Astrocyte (in vitro differentiated cells and primary cell): ENCODE results near the gene UBE2C. TPM values are rescaled to one million over a fixed set of nuclear protein-coding genes. Genes with fewer than 3 reads are reported as not detected.

ENCODE experiments used
- DNase-seq: peaks from one replicate; pipeline ENCODE4 v3.0.0-alpha.2; 2010; ENCODE audit warnings: low read depth
- FAIRE-seq: peaks from 2 replicates; lab custom pipeline; 2011; peaks lifted over from hg19 to GRCh38; lab: Jason Lieb, UNC
- H2AFZ ChIP-seq: 2 replicates; pipeline ENCODE4 v1.6.0; 2012; ENCODE audit warnings: low read depth, low read length, inconsistent platforms
- H3K27ac ChIP-seq: 2 replicates; pipeline ENCODE4 v1.5.1; 2011; ENCODE audit warnings: low read depth, low read length, inconsistent platforms
- H3K27me3 ChIP-seq: 2 replicates; pipeline ENCODE4 v1.6.0; 2011; ENCODE audit warnings: low read length, inconsistent platforms; ENCODE audit not compliant: insufficient read depth
- H3K36me3 ChIP-seq: 2 replicates; pipeline ENCODE4 v1.5.1; 2011; ENCODE audit warnings: low read length, inconsistent platforms; ENCODE audit not compliant: insufficient read depth
- H3K4me1 ChIP-seq: 2 replicates; pipeline ENCODE4 v1.5.1; 2011; ENCODE audit warnings: low read length, inconsistent platforms; ENCODE audit not compliant: insufficient read depth
- H3K4me2 ChIP-seq: 2 replicates; pipeline ENCODE4 v1.6.0; 2012; ENCODE audit warnings: low read length, inconsistent platforms
- H3K4me3 ChIP-seq: 2 replicates; pipeline ENCODE4 v1.5.1; 2011; ENCODE audit warnings: low read depth, mild to moderate bottlenecking, low read length, inconsistent platforms; ENCODE audit not compliant: insufficient read depth
- H3K79me2 ChIP-seq: 2 replicates; pipeline ENCODE4 v1.6.0; 2012; ENCODE audit warnings: mild to moderate bottlenecking, low read length, inconsistent platforms; ENCODE audit not compliant: insufficient read depth
- H3K9ac ChIP-seq: 2 replicates; pipeline ENCODE4 v1.6.0; 2012; ENCODE audit warnings: mild to moderate bottlenecking, low read length, inconsistent platforms
- H3K9me3 ChIP-seq: 2 replicates; pipeline ENCODE4 v1.5.1; 2012; ENCODE audit warnings: low read depth, mild to moderate bottlenecking, low read length, inconsistent platforms; ENCODE audit not compliant: insufficient read depth
- H4K20me1 ChIP-seq: 2 replicates; pipeline ENCODE4 v1.6.0; 2012; ENCODE audit warnings: low read length, inconsistent platforms; ENCODE audit not compliant: insufficient read depth
- H3K27ac Mint-ChIP-seq: one replicate; pipeline ENCODE4 v1.8.0; 2021; ENCODE audit warnings: mild to moderate bottlenecking, mixed read lengths; ENCODE audit not compliant: unreplicated experiment
- H3K27me3 Mint-ChIP-seq: one replicate; pipeline ENCODE4 v1.8.0; 2021; ENCODE audit warnings: low read depth, mixed read lengths; ENCODE audit not compliant: unreplicated experiment
- H3K36me3 Mint-ChIP-seq: one replicate; pipeline ENCODE4 v1.8.0; 2021; ENCODE audit warnings: low read depth, mixed read lengths; ENCODE audit not compliant: unreplicated experiment
- H3K4me1 Mint-ChIP-seq: one replicate; pipeline ENCODE4 v1.8.0; 2021; ENCODE audit warnings: low read depth, mixed read lengths; ENCODE audit not compliant: unreplicated experiment
- H3K4me3 Mint-ChIP-seq: one replicate; pipeline ENCODE4 v1.8.0; 2021; ENCODE audit warnings: mild to moderate bottlenecking, moderate library complexity, mixed read lengths; ENCODE audit not compliant: unreplicated experiment
- H3K9me3 Mint-ChIP-seq: one replicate; pipeline ENCODE4 v1.8.0; 2021; ENCODE audit warnings: mild to moderate bottlenecking, mixed read lengths; ENCODE audit not compliant: unreplicated experiment
- EZH2 ChIP-seq: IDR thresholded peaks from 2 replicates; pipeline ENCODE4 v1.6.1; 2012; ENCODE audit warnings: mild to moderate bottlenecking, low read length, inconsistent platforms; ENCODE audit not compliant: insufficient read depth
- total RNA-seq: library from RNA; stranded (reverse); gene quantifications from 2 replicates; pipeline ENCODE4 v1.2.1, GENCODE V29; 2021
- TF ChIP-seq, protein P1 (sequence below): IDR thresholded peaks from 2 replicates; pipeline ENCODE4 v1.5.1; 2011; ENCODE audit warnings: low read depth, mild to moderate bottlenecking, inconsistent platforms, low read length, moderate library complexity; ENCODE audit not compliant: insufficient read depth

Gene UBE2C
- total RNA-seq, 1 donor from 2014 or later, result 12.3 TPM

DNA sequence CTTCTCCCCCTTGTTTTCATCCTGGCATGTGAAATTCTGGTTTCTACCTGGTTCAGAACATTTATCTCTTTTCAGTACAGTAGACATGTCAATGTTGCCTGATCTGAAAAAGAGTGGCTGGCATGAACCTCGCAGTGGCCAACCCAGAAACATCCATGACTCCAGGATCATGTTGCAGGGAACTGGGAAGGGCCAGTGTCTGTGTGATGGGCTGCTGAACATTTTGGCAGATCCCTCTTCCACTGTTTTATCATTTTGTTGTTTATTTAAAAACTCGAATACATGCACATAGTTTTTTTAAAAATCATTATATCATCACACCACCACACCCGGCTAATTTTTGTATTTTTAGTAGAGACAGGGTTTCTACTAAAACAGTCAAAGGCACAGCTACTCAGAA, 39.8 kb upstream of the UBE2C start:
- no peak overlapping the region for H3K4me2 ChIP-seq
- no peak overlapping the region for H3K4me3 ChIP-seq
- TF ChIP-seq, protein P1, sequence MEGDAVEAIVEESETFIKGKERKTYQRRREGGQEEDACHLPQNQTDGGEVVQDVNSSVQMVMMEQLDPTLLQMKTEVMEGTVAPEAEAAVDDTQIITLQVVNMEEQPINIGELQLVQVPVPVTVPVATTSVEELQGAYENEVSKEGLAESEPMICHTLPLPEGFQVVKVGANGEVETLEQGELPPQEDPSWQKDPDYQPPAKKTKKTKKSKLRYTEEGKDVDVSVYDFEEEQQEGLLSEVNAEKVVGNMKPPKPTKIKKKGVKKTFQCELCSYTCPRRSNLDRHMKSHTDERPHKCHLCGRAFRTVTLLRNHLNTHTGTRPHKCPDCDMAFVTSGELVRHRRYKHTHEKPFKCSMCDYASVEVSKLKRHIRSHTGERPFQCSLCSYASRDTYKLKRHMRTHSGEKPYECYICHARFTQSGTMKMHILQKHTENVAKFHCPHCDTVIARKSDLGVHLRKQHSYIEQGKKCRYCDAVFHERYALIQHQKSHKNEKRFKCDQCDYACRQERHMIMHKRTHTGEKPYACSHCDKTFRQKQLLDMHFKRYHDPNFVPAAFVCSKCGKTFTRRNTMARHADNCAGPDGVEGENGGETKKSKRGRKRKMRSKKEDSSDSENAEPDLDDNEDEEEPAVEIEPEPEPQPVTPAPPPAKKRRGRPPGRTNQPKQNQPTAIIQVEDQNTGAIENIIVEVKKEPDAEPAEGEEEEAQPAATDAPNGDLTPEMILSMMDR, result no peak
- TF ChIP-seq EZH2, result no peak
- H3K9ac ChIP-seq, result no peak overlapping the region
- H3K4me1 ChIP-seq, result peaks cover 5% of the 10 kb centered on the region
- FAIRE-seq, result no peak
- no peaks in the 10 kb centered on the region for H3K9me3 Mint-ChIP-seq
- H3K27me3 ChIP-seq, result no peaks in the 10 kb centered on the region
- no peaks in the 10 kb centered on the region for H3K79me2 ChIP-seq
- H3K27ac ChIP-seq, result no peak overlapping the region
- H3K9me3 ChIP-seq, result no peaks in the 10 kb centered on the region
- no peak overlapping the region for H2AFZ ChIP-seq
- no peak overlapping the region for H3K27ac Mint-ChIP-seq
- H3K36me3 Mint-ChIP-seq, result no peaks in the 10 kb centered on the region
- H3K36me3 ChIP-seq, result no peaks in the 10 kb centered on the region
- H3K4me1 Mint-ChIP-seq, result peaks cover 12% of the 10 kb centered on the region
- DNase-seq, result no peak
- H4K20me1 ChIP-seq, result no peaks in the 10 kb centered on the region
- peaks cover 2% of the 10 kb centered on the region for H3K27me3 Mint-ChIP-seq
- no peak overlapping the region for H3K4me3 Mint-ChIP-seq

DNA sequence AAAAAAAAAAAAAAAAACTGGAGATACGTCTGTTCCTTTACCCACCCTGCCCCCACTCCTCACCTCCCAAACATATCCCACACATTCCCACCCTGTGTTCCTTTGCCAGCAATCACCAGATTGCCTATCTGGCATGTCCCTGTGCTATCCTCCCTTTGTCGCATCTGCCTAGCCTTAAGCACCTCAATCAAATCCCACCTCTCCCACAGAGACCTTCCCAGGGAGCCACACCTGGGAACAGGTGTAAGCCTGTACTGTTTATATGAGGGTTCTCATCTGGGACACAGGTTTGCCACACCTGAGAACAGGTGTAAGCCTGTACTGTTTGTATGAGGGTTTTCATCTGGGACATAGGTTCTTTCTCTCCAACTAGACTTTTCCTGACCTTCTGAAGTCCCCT, 37.5 kb upstream of the UBE2C start:
- no peaks in the 10 kb centered on the region for H3K9me3 Mint-ChIP-seq
- H3K9ac ChIP-seq, result no peak overlapping the region
- no peak overlapping the region for H3K4me3 Mint-ChIP-seq
- no peak for FAIRE-seq
- H3K4me2 ChIP-seq, result no peak overlapping the region
- H3K36me3 Mint-ChIP-seq, result no peaks in the 10 kb centered on the region
- no peak overlapping the region for H2AFZ ChIP-seq
- no peaks in the 10 kb centered on the region for H3K9me3 ChIP-seq
- no peak overlapping the region for H3K27ac ChIP-seq
- no peak overlapping the region for H3K27ac Mint-ChIP-seq
- TF ChIP-seq, protein P1, result no peak
- no peak for TF ChIP-seq EZH2
- H3K4me1 Mint-ChIP-seq, result peaks cover 33% of the 10 kb centered on the region
- no peaks in the 10 kb centered on the region for H3K27me3 Mint-ChIP-seq
- H4K20me1 ChIP-seq, result no peaks in the 10 kb centered on the region
- no peak for DNase-seq
- H3K36me3 ChIP-seq, result no peaks in the 10 kb centered on the region
- H3K4me3 ChIP-seq, result no peak overlapping the region
- H3K79me2 ChIP-seq, result no peaks in the 10 kb centered on the region
- H3K4me1 ChIP-seq, result peaks cover 24% of the 10 kb centered on the region
- no peaks in the 10 kb centered on the region for H3K27me3 ChIP-seq

DNA sequence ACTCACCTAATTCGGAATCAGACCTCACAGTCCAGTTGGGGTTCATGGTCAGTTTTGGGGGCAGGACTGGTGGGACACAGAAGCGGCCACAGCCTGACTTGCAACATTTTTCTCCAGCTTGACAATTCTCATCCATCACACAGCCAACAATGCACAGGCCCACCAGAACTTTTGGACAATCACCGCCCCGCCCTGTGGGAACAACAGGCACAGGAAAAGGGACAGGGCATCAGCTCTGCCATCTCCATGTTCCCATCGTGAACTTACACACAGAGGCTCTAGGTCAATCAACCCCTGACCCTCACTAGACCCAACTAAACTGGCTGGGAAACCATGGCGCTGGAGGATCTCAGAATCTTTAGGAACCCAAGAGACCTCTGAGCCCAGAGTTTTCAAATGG, 37.0 kb upstream of the UBE2C start:
- no peaks in the 10 kb centered on the region for H3K79me2 ChIP-seq
- H3K27me3 Mint-ChIP-seq, result no peaks in the 10 kb centered on the region
- H3K4me3 Mint-ChIP-seq, result no peak overlapping the region
- TF ChIP-seq EZH2, result no peak
- TF ChIP-seq, protein P1, result no peak
- H3K27ac Mint-ChIP-seq, result no peak overlapping the region
- no peaks in the 10 kb centered on the region for H3K36me3 Mint-ChIP-seq
- no peaks in the 10 kb centered on the region for H3K9me3 ChIP-seq
- H2AFZ ChIP-seq, result no peak overlapping the region
- no peak overlapping the region for H3K9ac ChIP-seq
- peaks cover 28% of the 10 kb centered on the region for H3K4me1 ChIP-seq
- no peaks in the 10 kb centered on the region for H3K27me3 ChIP-seq
- no peak for DNase-seq
- H4K20me1 ChIP-seq, result no peaks in the 10 kb centered on the region
- peaks cover 37% of the 10 kb centered on the region for H3K4me1 Mint-ChIP-seq
- no peaks in the 10 kb centered on the region for H3K36me3 ChIP-seq
- no peak overlapping the region for H3K4me2 ChIP-seq
- no peak overlapping the region for H3K27ac ChIP-seq
- FAIRE-seq, result no peak
- no peak overlapping the region for H3K4me3 ChIP-seq
- H3K9me3 Mint-ChIP-seq, result peaks cover 2% of the 10 kb centered on the region
